HEK293 (cell line): Measurements from ENCODE around the gene LMOD1.
A peak's percentile ranks its signal among the peaks of the same experiment; 100 is the strongest.

ENCODE experiments used
- CTCF ChIA-PET: fragments of 350-600 bp; formaldehyde crosslinking; extraction: SDS; loops from one replicate; lab custom pipeline; 2021; ENCODE audit warnings: antibody characterized with exemption; lab: Yijun Ruan, JAX
- POLR2A ChIA-PET: fragments of 300-600 bp; formaldehyde crosslinking; extraction: SDS; loops from one replicate; lab custom pipeline; 2020; ENCODE audit warnings: antibody characterized with exemption, inconsistent platforms; lab: Yijun Ruan, JAX
- H3K27ac ChIP-seq: fragments of 200-500 bp; sonication (Bioruptor generic); 2 replicates; pipeline ENCODE4 v1.5.1; 2014; ENCODE audit warnings: low read depth, low read length, control low read depth, inconsistent platforms; ENCODE audit errors: extremely low read depth
- H3K36me3 ChIP-seq, 2 experiments: fragments of 200-500 bp in 1 of 2; sonication (Bioruptor generic) in 1 of 2; 1 replicate in 1 of 2; 2 replicates in 1 of 2; pipeline ENCODE4 v1.5.1; 2014 to 2017; ENCODE audit warnings: inconsistent platforms in 2 of 2, low read length in 2 of 2; ENCODE audit not compliant: control insufficient read depth in 2 of 2, insufficient read depth in 1 of 2
- H3K4me1 ChIP-seq: fragments of 200-500 bp; sonication (Bioruptor generic); 2 replicates; pipeline ENCODE4 v1.5.1; 2014; ENCODE audit warnings: mild to moderate bottlenecking, low read length, inconsistent platforms; ENCODE audit not compliant: control insufficient read depth, insufficient read depth
- H3K4me3 ChIP-seq: 2 replicates; pipeline ENCODE4 v1.5.1; 2011; ENCODE audit warnings: low read depth, mild to moderate bottlenecking, control low read depth, low read length, moderate library complexity
- H3K9me3 ChIP-seq: fragments of 200-500 bp; sonication (Bioruptor generic); 2 replicates; pipeline ENCODE4 v1.5.1; 2014; ENCODE audit warnings: low read depth, low read length, inconsistent platforms; ENCODE audit not compliant: control insufficient read depth, insufficient read depth
- FEZF1 ChIP-seq: fragments of 450-650 bp; formaldehyde crosslinking; IDR thresholded peaks from 2 replicates; pipeline ENCODE4 v1.5.1; 2016; ENCODE audit warnings: missing biosample characterization, missing genetic modification characterization
- GFI1B ChIP-seq: fragments of 450-650 bp; formaldehyde crosslinking; IDR thresholded peaks from 2 replicates; pipeline ENCODE4 v1.5.1; 2016; ENCODE audit warnings: missing biosample characterization, missing genetic modification characterization
- MZF1 ChIP-seq: fragments of 450-650 bp; formaldehyde crosslinking; IDR thresholded peaks from 2 replicates; pipeline ENCODE4 v1.5.1; 2017; ENCODE audit warnings: missing biosample characterization, missing genetic modification characterization, borderline replicate concordance
- ZFP69B ChIP-seq: fragments of 450-650 bp; formaldehyde crosslinking; IDR thresholded peaks from 2 replicates; pipeline ENCODE4 v1.5.1; 2016; ENCODE audit warnings: missing biosample characterization, missing genetic modification characterization
- ZIC2 ChIP-seq: fragments of 450-650 bp; formaldehyde crosslinking; IDR thresholded peaks from 2 replicates; pipeline ENCODE4 v1.5.1; 2016; ENCODE audit warnings: missing biosample characterization, missing genetic modification characterization
- ZNF513 ChIP-seq: fragments of 450-650 bp; IDR thresholded peaks from 2 replicates; pipeline ENCODE4 v1.5.1; 2018; ENCODE audit warnings: missing biosample characterization, missing genetic modification characterization
- ZNF549 ChIP-seq: fragments of 450-650 bp; IDR thresholded peaks from 2 replicates; pipeline ENCODE4 v1.5.1; 2018; ENCODE audit warnings: missing biosample characterization, missing genetic modification characterization, mild to moderate bottlenecking, inconsistent platforms, moderate library complexity
- ZNF692 ChIP-seq: fragments of 450-650 bp; formaldehyde crosslinking; IDR thresholded peaks from 2 replicates; pipeline ENCODE4 v1.5.1; 2016; ENCODE audit warnings: missing biosample characterization, missing genetic modification characterization
- ZXDB ChIP-seq: fragments of 450-650 bp; formaldehyde crosslinking; IDR thresholded peaks from 2 replicates; pipeline ENCODE4 v1.5.1; 2016; ENCODE audit warnings: missing biosample characterization, missing genetic modification characterization
- TF ChIP-seq, protein P1 (sequence below): fragments of 450-650 bp; formaldehyde crosslinking; IDR thresholded peaks from 2 replicates; pipeline ENCODE4 v1.5.1; 2017; ENCODE audit warnings: missing biosample characterization, missing genetic modification characterization
- TF ChIP-seq, protein P2 (sequence below): fragments of 450-650 bp; formaldehyde crosslinking; IDR thresholded peaks from 2 replicates; pipeline ENCODE4 v1.5.1; 2016; ENCODE audit warnings: missing biosample characterization, missing genetic modification characterization

The LMOD1 gene

GRCh38 chr1:201939574-201939973 lies 6.8 kb downstream of the LMOD1 start:
- TF ChIP-seq FEZF1 (tag by site-specific recombination) (0 out of 2 replicates have a peak, but pooled peaks have one; percentile 1), ZNF513 (tag by site-specific recombination) (no peak)
- TF ChIP-seq, protein P1, sequence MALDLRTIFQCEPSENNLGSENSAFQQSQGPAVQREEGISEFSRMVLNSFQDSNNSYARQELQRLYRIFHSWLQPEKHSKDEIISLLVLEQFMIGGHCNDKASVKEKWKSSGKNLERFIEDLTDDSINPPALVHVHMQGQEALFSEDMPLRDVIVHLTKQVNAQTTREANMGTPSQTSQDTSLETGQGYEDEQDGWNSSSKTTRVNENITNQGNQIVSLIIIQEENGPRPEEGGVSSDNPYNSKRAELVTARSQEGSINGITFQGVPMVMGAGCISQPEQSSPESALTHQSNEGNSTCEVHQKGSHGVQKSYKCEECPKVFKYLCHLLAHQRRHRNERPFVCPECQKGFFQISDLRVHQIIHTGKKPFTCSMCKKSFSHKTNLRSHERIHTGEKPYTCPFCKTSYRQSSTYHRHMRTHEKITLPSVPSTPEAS (tag by site-specific recombination) = peak; percentile 54
- TF ChIP-seq, all 188 proteins: peak for 2
- POLR2A ChIA-PET = interaction anchor here (0.7 kb wide), 1 partner anchor 31 kb away, joined by 3 read pairs; no protein-coding TSS in a partner anchor
- no peaks in the 10 kb centered on the region for H3K4me1 ChIP-seq
- H3K9me3 ChIP-seq = no peaks in the 10 kb centered on the region
- H3K36me3 ChIP-seq = no peaks in the 10 kb centered on the region
- H3K27ac ChIP-seq = no peak overlapping the region
- CTCF ChIA-PET = interaction anchor here (0.6 to 4.2 kb wide), 2 partner anchors 44 to 64 kb away, joined by 3 to 18 read pairs; no protein-coding TSS in a partner anchor
- no peak overlapping the region for H3K4me3 ChIP-seq

DNA sequence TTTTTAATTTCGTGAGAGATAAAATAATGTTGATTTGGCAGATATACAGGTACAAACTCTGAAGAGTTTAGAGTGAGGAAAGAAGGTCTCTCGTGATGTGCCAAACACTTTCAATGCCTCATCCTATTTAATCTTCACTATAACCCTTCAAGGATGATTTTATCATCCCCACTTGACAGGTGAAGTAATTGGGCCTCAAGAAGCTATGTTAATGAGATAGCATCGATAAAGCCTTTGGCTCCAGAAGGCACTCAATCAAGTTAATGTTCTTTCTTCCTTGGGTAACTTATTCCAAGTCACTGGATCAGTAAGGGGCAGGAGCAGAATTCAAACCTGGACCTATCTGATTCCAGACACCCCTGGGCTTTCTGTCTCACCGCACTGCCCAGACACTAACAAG lies 7.2 kb downstream of the LMOD1 start:
- no peaks in the 10 kb centered on the region for H3K4me1 ChIP-seq
- no peaks in the 10 kb centered on the region for H3K36me3 ChIP-seq
- no peak overlapping the region for H3K27ac ChIP-seq
- TF ChIP-seq ZXDB (0 out of 2 replicates have a peak, but pooled peaks have one; percentile 31), ZNF549 (tag by site-specific recombination) (no peak), MZF1 (tag by site-specific recombination) (0 out of 2 replicates have a peak, but pooled peaks have one; percentile 23)
- TF ChIP-seq, protein P2, sequence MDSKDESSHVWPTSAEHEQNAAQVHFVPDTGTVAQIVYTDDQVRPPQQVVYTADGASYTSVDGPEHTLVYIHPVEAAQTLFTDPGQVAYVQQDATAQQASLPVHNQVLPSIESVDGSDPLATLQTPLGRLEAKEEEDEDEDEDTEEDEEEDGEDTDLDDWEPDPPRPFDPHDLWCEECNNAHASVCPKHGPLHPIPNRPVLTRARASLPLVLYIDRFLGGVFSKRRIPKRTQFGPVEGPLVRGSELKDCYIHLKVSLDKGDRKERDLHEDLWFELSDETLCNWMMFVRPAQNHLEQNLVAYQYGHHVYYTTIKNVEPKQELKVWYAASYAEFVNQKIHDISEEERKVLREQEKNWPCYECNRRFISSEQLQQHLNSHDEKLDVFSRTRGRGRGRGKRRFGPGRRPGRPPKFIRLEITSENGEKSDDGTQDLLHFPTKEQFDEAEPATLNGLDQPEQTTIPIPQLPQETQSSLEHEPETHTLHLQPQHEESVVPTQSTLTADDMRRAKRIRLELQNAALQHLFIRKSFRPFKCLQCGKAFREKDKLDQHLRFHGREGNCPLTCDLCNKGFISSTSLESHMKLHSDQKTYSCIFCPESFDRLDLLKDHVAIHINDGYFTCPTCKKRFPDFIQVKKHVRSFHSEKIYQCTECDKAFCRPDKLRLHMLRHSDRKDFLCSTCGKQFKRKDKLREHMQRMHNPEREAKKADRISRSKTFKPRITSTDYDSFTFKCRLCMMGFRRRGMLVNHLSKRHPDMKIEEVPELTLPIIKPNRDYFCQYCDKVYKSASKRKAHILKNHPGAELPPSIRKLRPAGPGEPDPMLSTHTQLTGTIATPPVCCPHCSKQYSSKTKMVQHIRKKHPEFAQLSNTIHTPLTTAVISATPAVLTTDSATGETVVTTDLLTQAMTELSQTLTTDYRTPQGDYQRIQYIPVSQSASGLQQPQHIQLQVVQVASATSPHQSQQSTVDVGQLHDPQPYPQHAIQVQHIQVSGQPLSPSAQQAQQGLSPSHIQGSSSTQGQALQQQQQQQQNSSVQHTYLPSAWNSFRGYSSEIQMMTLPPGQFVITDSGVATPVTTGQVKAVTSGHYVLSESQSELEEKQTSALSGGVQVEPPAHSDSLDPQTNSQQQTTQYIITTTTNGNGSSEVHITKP (tag by site-specific recombination) = 0 out of 2 replicates have a peak, but pooled peaks have one; percentile 39
- ChIA-PET CTCF (interaction anchor here (1.2 to 4.2 kb wide), 2 partner anchors 43 to 426 kb away, joined by 3 to 18 read pairs; no protein-coding TSS in a partner anchor), POLR2A (interaction anchor here (0.7 kb wide), 1 partner anchor 31 kb away, joined by 3 read pairs; no protein-coding TSS in a partner anchor)
- H3K9me3 ChIP-seq = no peaks in the 10 kb centered on the region
- no peak overlapping the region for H3K4me3 ChIP-seq

DNA sequence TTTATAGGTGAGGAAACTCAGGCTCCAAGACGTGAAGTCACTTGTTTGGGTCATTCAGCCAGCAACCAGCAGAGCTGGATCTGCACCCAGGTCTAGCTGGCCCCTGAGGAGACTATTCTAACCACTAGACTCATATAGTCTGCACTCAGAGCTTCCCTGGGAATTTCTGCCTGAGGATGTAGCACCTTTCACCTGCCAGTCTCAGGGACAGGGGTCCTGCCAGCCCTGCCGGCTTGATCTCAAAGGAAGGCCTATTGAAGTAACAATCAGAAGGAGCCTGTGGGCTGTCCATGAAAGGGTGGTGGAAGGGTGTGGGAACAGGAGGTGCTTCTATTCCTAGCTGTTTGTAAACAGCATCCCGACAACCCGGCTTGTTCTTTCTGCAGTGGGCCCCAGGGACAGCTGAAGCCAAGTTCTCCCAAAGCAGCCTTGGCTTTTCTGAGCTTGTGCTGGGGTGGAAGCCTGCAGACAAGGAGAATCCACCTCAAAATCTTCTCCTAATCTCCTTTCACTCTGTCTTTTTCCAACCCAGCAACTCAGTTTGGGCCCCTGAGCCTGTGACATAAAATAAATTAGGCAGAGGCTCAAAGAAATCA lies 7.8 kb downstream of the LMOD1 start:
- ChIA-PET CTCF (interaction anchor here (0.6 to 4.2 kb wide), 4 partner anchors 43 to 987 kb away, joined by 3 to 18 read pairs (median 4); no protein-coding TSS in a partner anchor), POLR2A (interaction anchor here (0.7 kb wide), 1 partner anchor 34 kb away, joined by 6 read pairs; no protein-coding TSS in a partner anchor)
- no peak overlapping the region for H3K27ac ChIP-seq

More for the DNA sequence above, 7.8 kb downstream of the LMOD1 start:
- no peaks in the 10 kb centered on the region for H3K9me3 ChIP-seq
- no peak overlapping the region for H3K4me3 ChIP-seq
- no peaks in the 10 kb centered on the region for H3K36me3 ChIP-seq
- peak; percentile 63; the same call in 1 of the 2 replicates for TF ChIP-seq ZFP69B (tag by site-specific recombination)
- no peak for TF ChIP-seq ZIC2
- TF ChIP-seq GFI1B (tag by site-specific recombination) = no peak
- TF ChIP-seq ZNF692 (tag by site-specific recombination) = 0 out of 2 replicates have a peak, but pooled peaks have one; percentile 17
- TF ChIP-seq, all 188 proteins: peak for 2
- no peaks in the 10 kb centered on the region for H3K4me1 ChIP-seq
